GM23338 (cell line): ENCODE data around the gene RAP1B. TPM values are rescaled to one million over a fixed set of nuclear protein-coding genes. Genes with fewer than 3 reads are reported as not detected.

Experiments used
- ATAC-seq: fragments of 200-7000 bp; cut with Tn5 transposase; 3 replicates; pipeline ENCODE4 v1.9.1; 2020
- DNase-seq: peaks from one replicate; pipeline ENCODE4 v3.0.0-alpha.2; 2015; ENCODE audit warnings: low spot score
- H2AFZ ChIP-seq: fragments of 200-600 bp; sonication (generic); 2 replicates; pipeline ENCODE4 v1.8.0; 2016; ENCODE audit warnings: antibody characterized with exemption, mild to moderate bottlenecking, moderate library complexity
- H3F3A ChIP-seq: fragments of 200-600 bp; sonication (generic); replicated peaks from 2 replicates; pipeline ENCODE4 v1.8.0; 2017; ENCODE audit warnings: antibody characterized with exemption, mixed run types, low read depth
- H3K27ac ChIP-seq: fragments of 200-600 bp; sonication (generic); 2 replicates; pipeline ENCODE4 v1.6.1; 2016; ENCODE audit warnings: low read depth
- H3K27me3 ChIP-seq: fragments of 200-600 bp; sonication (generic); 2 replicates; pipeline ENCODE4 v1.8.0; 2016; ENCODE audit warnings: mild to moderate bottlenecking, mixed run types, moderate library complexity; ENCODE audit not compliant: insufficient read depth
- H3K36me3 ChIP-seq: fragments of 200-600 bp; sonication (generic); 2 replicates; pipeline ENCODE4 v1.8.0; 2016; ENCODE audit warnings: mild to moderate bottlenecking; ENCODE audit not compliant: insufficient read depth
- H3K4me1 ChIP-seq: fragments of 200-600 bp; sonication (generic); 2 replicates; pipeline ENCODE4 v1.8.0; 2016; ENCODE audit warnings: mild to moderate bottlenecking, moderate library complexity; ENCODE audit not compliant: insufficient read depth
- H3K4me2 ChIP-seq: fragments of 200-600 bp; sonication (generic); 2 replicates; pipeline ENCODE4 v1.7.1; 2017; ENCODE audit warnings: mixed run types
- H3K4me3 ChIP-seq: fragments of 200-600 bp; sonication (generic); 2 replicates; pipeline ENCODE4 v1.6.1; 2016; ENCODE audit warnings: mixed run types
- H3K79me2 ChIP-seq: fragments of 200-600 bp; sonication (generic); replicated peaks from 2 replicates; pipeline ENCODE4 v1.8.0; 2017; ENCODE audit warnings: mild to moderate bottlenecking; ENCODE audit not compliant: insufficient read depth
- H3K9me2 ChIP-seq: fragments of 200-600 bp; sonication (generic); 2 replicates; pipeline ENCODE4 v1.8.0; 2017; ENCODE audit not compliant: insufficient read depth
- H4K20me1 ChIP-seq: fragments of 200-600 bp; sonication (generic); replicated peaks from 2 replicates; pipeline ENCODE4 v1.8.0; 2017; ENCODE audit warnings: mild to moderate bottlenecking; ENCODE audit not compliant: insufficient read depth
- H3K27ac Mint-ChIP-seq: 2 replicates; pipeline ENCODE4 v1.8.0; 2020; ENCODE audit warnings: inconsistent platforms, mild to moderate bottlenecking, moderate library complexity, mixed read lengths
- H3K27me3 Mint-ChIP-seq: 3 replicates; pipeline ENCODE4 v1.8.0; 2022; ENCODE audit warnings: low read depth, mild to moderate bottlenecking, moderate library complexity, mixed read lengths, inconsistent platforms; ENCODE audit not compliant: insufficient read depth, poor library complexity
- H3K36me3 Mint-ChIP-seq: 3 replicates; pipeline ENCODE4 v1.8.0; 2021; ENCODE audit warnings: low read depth, mild to moderate bottlenecking, inconsistent platforms, moderate library complexity, mixed read lengths
- H3K4me1 Mint-ChIP-seq: 3 replicates; pipeline ENCODE4 v1.8.0; 2020; ENCODE audit warnings: mild to moderate bottlenecking, inconsistent platforms, mixed read lengths
- H3K4me3 Mint-ChIP-seq: 3 replicates; pipeline ENCODE4 v1.8.0; 2021; ENCODE audit warnings: moderate library complexity, mild to moderate bottlenecking, inconsistent platforms, mixed read lengths
- H3K9me3 Mint-ChIP-seq: 3 replicates; pipeline ENCODE4 v1.8.0; 2020; ENCODE audit warnings: moderate library complexity, mild to moderate bottlenecking, inconsistent platforms, mixed read lengths
- CREB1 ChIP-seq: fragments of 250-450 bp; sonication (Bioruptor Pico); IDR thresholded peaks from 2 replicates; pipeline ENCODE4 v1.5.0; 2020; ENCODE audit warnings: low read depth, mild to moderate bottlenecking, moderate library complexity
- CTCF ChIP-seq, 2 experiments: fragments of 200-600 bp in 1 of 2; sonication (generic) in 1 of 2; conservative IDR thresholded peaks; 2 replicates each; pipeline versions ENCODE4 v1.5.1 to v1.6.1; 2016 to 2017; ENCODE audit warnings: antibody characterized with exemption in 2 of 2, low read depth in 2 of 2, mild to moderate bottlenecking in 2 of 2, moderate library complexity in 1 of 2
- ETS1 ChIP-seq: IDR thresholded peaks from 2 replicates; pipeline ENCODE4 v1.6.1; 2016; ENCODE audit warnings: antibody characterized with exemption
- EZH2 ChIP-seq: fragments of 200-600 bp; sonication (generic); IDR thresholded peaks from one replicate; pipeline ENCODE4 v1.8.0; 2017; ENCODE audit warnings: antibody characterized with exemption, mild to moderate bottlenecking, low read depth; ENCODE audit not compliant: unreplicated experiment
- EZH2phosphoT487 ChIP-seq: fragments of 200-600 bp; sonication (generic); IDR thresholded peaks from one replicate; pipeline ENCODE4 v1.8.1; 2018; ENCODE audit warnings: antibody characterized with exemption; ENCODE audit not compliant: unreplicated experiment
- JUNB ChIP-seq: IDR thresholded peaks from one replicate; pipeline ENCODE4 v1.6.1; 2016; ENCODE audit warnings: antibody characterized with exemption; ENCODE audit not compliant: unreplicated experiment
- NANOG ChIP-seq: IDR thresholded peaks from 2 replicates; pipeline ENCODE4 v1.6.1; 2016; ENCODE audit warnings: antibody characterized with exemption, borderline replicate concordance
- POLR2AphosphoS5 ChIP-seq: IDR thresholded peaks from 2 replicates; pipeline ENCODE4 v1.6.1; 2016; ENCODE audit warnings: antibody characterized with exemption, low read depth
- REST ChIP-seq: IDR thresholded peaks from one replicate; pipeline ENCODE4 v1.6.1; 2018; ENCODE audit warnings: antibody characterized with exemption; ENCODE audit not compliant: unreplicated experiment
- STAT1 ChIP-seq: IDR thresholded peaks from one replicate; pipeline ENCODE4 v1.6.1; 2016; ENCODE audit warnings: antibody characterized with exemption; ENCODE audit not compliant: unreplicated experiment
- ZNF114 ChIP-seq: fragments of 250-450 bp; sonication (Bioruptor Pico); IDR thresholded peaks from 2 replicates; pipeline ENCODE4 v1.5.0; 2020; ENCODE audit warnings: mild to moderate bottlenecking, moderate library complexity
- ZNF331 ChIP-seq: fragments of 250-450 bp; sonication (Bioruptor Pico); IDR thresholded peaks from 2 replicates; pipeline ENCODE4 v1.5.0; 2020; ENCODE audit warnings: low read depth, mild to moderate bottlenecking, moderate library complexity
- ZNF462 ChIP-seq: fragments of 250-450 bp; sonication (Bioruptor Pico); IDR thresholded peaks from 2 replicates; pipeline ENCODE4 v1.5.0; 2020; ENCODE audit warnings: mild to moderate bottlenecking, moderate library complexity
- polyA plus RNA-seq: library from polyadenylated mRNA; unstranded; fragments of >200 nt; fragmentation: Nextera tagmentation; extraction: Ambion mirVana; gene quantifications from 2 replicates; pipeline ENCODE4 v1.2.1, GENCODE V29; 2016
- total RNA-seq: library from RNA; depleted of rRNA; stranded (reverse); fragments of >200 nt; shearing (Covaris generic); gene quantifications from 2 replicates; pipeline ENCODE4 v1.2.3, GENCODE V29; 2014

The RAP1B gene
- total and polyA plus RNA-seq, 2 experiments from 2014 or later = 90.6 to 128 TPM

- no peaks in the 10 kb centered on the region for H3K36me3 Mint-ChIP-seq
- H3K9me2 ChIP-seq = no peaks in the 10 kb centered on the region
- H3K4me1 Mint-ChIP-seq = peaks cover 3% of the 10 kb centered on the region; the same call in 2 of the 3 replicates
- no peaks in the 10 kb centered on the region for H3K79me2 ChIP-seq
- DNase-seq (no peak), ATAC-seq (no peak)
- no peak overlapping the region for H3K27ac Mint-ChIP-seq
- TF ChIP-seq EZH2phosphoT487 (no peak), ETS1 (no peak), CREB1 (CRISPR knock-in tag) (no peak), POLR2AphosphoS5 (no peak), ZNF114 (no peak), EZH2 (no peak), ZNF462 (no peak), STAT1 (no peak), REST (no peak), ZNF331 (no peak), NANOG (no peak), CTCF (conservative IDR thresholded peaks at IDR 0.05; ENCODE audit: low read depth in 2 of 2) (no peak), JUNB (no peak)
- no peak overlapping the region for H3K27ac ChIP-seq
- no peak overlapping the region for H3K4me3 ChIP-seq
- H3K36me3 ChIP-seq = no peaks in the 10 kb centered on the region
- no peak overlapping the region for H2AFZ ChIP-seq
- no peaks in the 10 kb centered on the region for H3K27me3 ChIP-seq
- no peak overlapping the region for H3K4me2 ChIP-seq
- no peaks in the 10 kb centered on the region; the same call in 1 of the 2 replicates for H3K4me1 ChIP-seq
- H3K27me3 Mint-ChIP-seq = peaks cover 1% of the 10 kb centered on the region
- H3K4me3 Mint-ChIP-seq = no peak overlapping the region
- H4K20me1 ChIP-seq = no peaks in the 10 kb centered on the region
- H3F3A ChIP-seq = no peaks in the 10 kb centered on the region
- H3K9me3 Mint-ChIP-seq = no peaks in the 10 kb centered on the region
These were observed 63.7 kb downstream of the RAP1B start for GRCh38 chr12:68674376-68674775.
